ENCODE data around the gene MEIOC. TPM values are rescaled to one million over a fixed set of nuclear protein-coding genes. Genes with fewer than 3 reads are reported as not detected.

MEIOC gene
- total and polyA plus RNA-seq, 2 donors (not counting 3 experiments of a cell fraction or from before 2014, with no cell fraction given) = 0.08 to 0.46 TPM

- no peak for FAIRE-seq
- BruUV-seq (replicated peaks) = no TSS peak
- no peak for TF ChIP-seq MAX (IDR thresholded peaks at IDR 0.05; ENCODE audit: insufficient read depth, insufficient read length)
- TF ChIP-seq EZH2 (IDR thresholded peaks at IDR 0.05; ENCODE audit: borderline replicate concordance, low read depth, low read length, severe bottlenecking) = no peak
- TF ChIP-seq POLR2AphosphoS5 (IDR thresholded peaks at IDR 0.05; ENCODE audit: insufficient read depth, low read depth, low read length) = no peak
- no peak for TF ChIP-seq POLR2A (IDR thresholded peaks at IDR 0.05; ENCODE audit: low read depth, low read length)
- TF ChIP-seq JUN (IDR thresholded peaks at IDR 0.05; ENCODE audit: borderline replicate concordance, insufficient read depth, insufficient read length, low read depth) = no peak
- TF ChIP-seq CTCF (IDR thresholded peaks at IDR 0.05; ENCODE audit: extremely low read depth in 1 of 2, insufficient read depth in 1 of 2, low read depth in 1 of 2, low read length in 2 of 2) = no peak
- no peak for TF ChIP-seq GATA2 (IDR thresholded peaks at IDR 0.05; ENCODE audit: insufficient read depth, insufficient read length, low read depth, low read length)
- no peak for TF ChIP-seq FOS (IDR thresholded peaks at IDR 0.05; ENCODE audit: borderline replicate concordance, insufficient read depth, low read length)
- no peak for TF ChIP-seq MYC (IDR thresholded peaks at IDR 0.05; ENCODE audit: low read depth, low read length)
- Histone ChIP-seq H3K4me1 (ENCODE audit: control insufficient read depth, extremely low read depth, insufficient read depth, low read length) (peaks cover 14% of the 10 kb centered on the region), H3K9ac (replicated peaks; ENCODE audit: extremely low read depth, insufficient read depth, low read length) (no peak overlapping the region), H3K79me2 (ENCODE audit: control insufficient read depth, insufficient read depth, low read length) (peaks cover 21% of the 10 kb centered on the region), H3K36me3 (ENCODE audit: control insufficient read depth in 2 of 2, extremely low read depth in 1 of 2, insufficient read depth in 2 of 2, low read length in 2 of 2) (peaks cover 0 to 4% of the 10 kb centered on the region in 2 experiments), H3K9me1 (replicated peaks; ENCODE audit: control insufficient read depth, extremely low read depth, insufficient read depth, low read length) (no peaks in the 10 kb centered on the region), H3K27ac (ENCODE audit: insufficient read depth, low read depth, low read length) (no peak overlapping the region), H3K9me3 (replicated peaks; ENCODE audit: control insufficient read depth, insufficient read depth, low read length) (no peaks in the 10 kb centered on the region), H3K27me3 (ENCODE audit: control insufficient read depth in 2 of 2, insufficient read depth in 2 of 2, low read length in 2 of 2) (no peaks in the 10 kb centered on the region), H4K20me1 (replicated peaks; ENCODE audit: control insufficient read depth, extremely low read depth, insufficient read depth, low read length) (no peaks in the 10 kb centered on the region), H3K4me2 (ENCODE audit: insufficient read depth, low read length) (no peak overlapping the region), H3K4me3 (replicated peaks in 1 of 3; ENCODE audit: insufficient read depth in 1 of 3, low read depth in 1 of 3, low read length in 3 of 3) (no peak overlapping the region), H2AFZ (ENCODE audit: low read depth, low read length) (no peak overlapping the region)
- ChIA-PET CTCF (no interaction called here), POLR2A (no interaction called here)
- dilution Hi-C loops (cut with MboI; ENCODE audit: extremely low pct_ligation_motif_present, low sequenced_read_pairs) (no loop called here), intact Hi-C loops (cut with micrococcal nuclease) (no loop called here)
- DNase-seq (ENCODE audit: low read depth, low spot score) = no peak
These were observed 31.5 kb downstream of the MEIOC start for GRCh38 chr17:44687756-44688155.
